ENCODE data around the gene OBP2B.
"Not testable (repeated sequence)": the region's sequence is repeated elsewhere in the genome, so short reads cannot be mapped to it uniquely, and the experiment has no call there.

Gene OBP2B

GRCh38 chr9:133221177-133221809 is 12.2 kb upstream of the OBP2B start:
- no peak for DNase-seq

GRCh38 chr9:133218049-133218975 is 9.3 kb upstream of the OBP2B start:
- DNase-seq, result not testable (repeated sequence)

DNA sequence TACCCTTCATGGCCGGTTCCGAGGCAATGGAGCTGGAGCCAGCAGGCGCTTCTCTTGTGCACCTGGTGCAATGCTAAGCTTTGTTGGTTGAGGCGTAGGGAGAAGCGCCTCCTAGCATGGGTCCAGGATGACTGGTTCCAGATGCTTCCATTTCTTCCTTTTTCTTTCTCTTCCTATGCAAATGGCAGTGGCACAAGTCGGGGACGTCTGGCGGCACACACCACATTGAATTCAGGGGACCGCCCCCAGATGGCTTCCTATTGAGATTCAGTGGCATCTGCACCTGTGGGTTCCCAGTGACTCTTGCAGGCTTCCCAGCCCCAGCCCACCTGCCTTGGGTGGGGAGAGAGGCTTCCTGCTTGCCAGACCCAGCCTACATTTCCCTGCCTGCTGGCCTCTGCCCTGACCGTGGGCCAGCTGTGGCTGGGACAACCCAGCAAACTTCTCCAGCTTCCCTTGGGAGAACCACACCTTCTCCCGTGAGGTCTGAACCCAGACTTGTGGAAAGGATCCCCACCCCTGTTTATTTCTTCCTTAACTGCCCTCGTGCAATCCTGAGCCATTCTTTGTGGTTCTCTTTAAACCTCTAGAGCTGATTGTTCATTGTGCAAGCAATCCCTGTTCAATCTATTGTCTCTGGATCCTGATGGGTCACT is 8.4 kb upstream of the OBP2B start:
- not testable (repeated sequence) for DNase-seq

- DNase-seq, result not testable (repeated sequence)
These were observed 5.2 kb upstream of the OBP2B start for GRCh38 chr9:133214276-133214675.

DNA sequence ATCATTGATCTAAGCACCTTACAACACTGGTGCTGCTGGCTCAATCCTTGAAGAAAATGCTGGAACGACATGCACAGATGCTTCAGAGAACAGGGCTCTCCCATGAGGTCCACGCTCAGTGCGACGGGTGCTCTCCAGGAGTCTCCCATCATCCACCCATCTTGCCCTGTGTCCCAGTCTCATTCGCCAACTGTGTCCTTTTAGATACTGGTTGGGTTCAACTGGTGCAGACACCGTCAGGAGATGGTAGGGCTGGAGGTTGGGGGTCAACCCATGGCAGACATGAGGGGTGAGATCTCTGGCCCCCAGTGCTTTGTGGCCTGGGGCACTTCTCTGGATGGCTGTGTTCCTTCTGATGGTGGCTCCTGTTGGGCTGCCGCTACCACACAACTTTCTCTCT is 1.6 kb upstream of the OBP2B start:
- no peak for DNase-seq

DNA sequence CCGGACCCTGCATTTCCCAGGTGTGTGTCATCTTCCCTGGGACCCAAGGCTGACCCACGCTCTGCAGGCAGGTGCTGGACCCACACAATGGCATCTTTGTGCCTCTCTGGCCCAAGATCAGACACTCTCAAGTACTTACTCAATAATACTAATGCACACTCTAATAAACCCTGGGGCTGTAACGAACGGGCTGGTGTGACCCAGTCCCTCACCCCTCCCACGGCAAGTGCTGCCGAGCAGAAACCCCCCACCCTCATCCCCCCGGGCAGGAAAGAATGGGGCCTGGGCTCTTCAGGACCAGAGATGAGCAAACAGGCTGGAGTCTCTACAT is 1.1 kb upstream of the OBP2B start:
- no peak for DNase-seq

DNA sequence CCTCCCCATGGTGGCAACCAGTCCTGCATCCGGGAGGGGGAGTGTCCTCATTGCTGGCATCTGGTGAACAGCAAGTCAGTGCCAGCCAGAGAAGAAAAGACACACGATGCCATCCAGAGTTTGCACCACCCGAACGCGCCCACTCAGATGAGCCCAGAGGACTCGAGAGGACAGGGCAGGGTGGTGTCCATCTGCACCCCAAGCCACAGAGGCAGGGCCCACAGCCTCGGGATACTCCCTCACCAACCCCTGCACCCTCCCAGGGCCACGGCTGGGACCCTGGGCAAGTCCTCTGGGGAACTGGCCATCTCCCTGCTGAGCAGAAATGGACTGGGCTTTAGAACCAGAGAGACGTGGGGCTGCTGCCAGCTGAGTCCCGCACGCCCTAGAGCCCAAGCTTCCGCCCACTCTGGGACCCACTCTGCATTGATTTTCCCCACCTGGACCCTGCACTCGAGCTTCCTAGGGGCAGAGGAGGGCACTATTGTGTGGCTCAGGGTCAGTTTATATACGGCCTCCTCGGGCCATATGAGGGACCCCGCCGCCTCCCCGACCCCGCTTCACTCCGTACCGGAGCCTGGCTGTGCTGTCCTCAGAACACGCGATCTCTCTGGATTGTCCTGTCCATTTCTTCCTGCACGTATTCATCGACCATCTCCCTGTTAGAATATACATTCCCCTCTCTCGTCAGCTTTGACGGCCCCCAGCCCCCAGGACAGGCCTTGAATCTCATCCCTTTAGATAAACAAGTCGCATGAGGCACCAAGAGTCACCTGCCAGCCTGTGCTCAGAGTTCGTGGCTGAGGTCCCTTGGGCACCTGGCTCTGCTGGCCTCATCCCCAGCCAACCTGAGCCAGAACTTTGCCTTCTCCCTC is 514 bp upstream of the OBP2B start:
- DNase-seq, result not testable (repeated sequence)

GRCh38 chr9:133208171-133208879 is 725 bp downstream of the OBP2B start:
- DNase-seq, result not testable (repeated sequence)

GRCh38 chr9:133207540-133208170 is 1.4 kb downstream of the OBP2B start:
- DNase-seq, result no peak

- DNase-seq, result no peak
These were observed 2.0 kb downstream of the OBP2B start for GRCh38 chr9:133207021-133207531.

DNA sequence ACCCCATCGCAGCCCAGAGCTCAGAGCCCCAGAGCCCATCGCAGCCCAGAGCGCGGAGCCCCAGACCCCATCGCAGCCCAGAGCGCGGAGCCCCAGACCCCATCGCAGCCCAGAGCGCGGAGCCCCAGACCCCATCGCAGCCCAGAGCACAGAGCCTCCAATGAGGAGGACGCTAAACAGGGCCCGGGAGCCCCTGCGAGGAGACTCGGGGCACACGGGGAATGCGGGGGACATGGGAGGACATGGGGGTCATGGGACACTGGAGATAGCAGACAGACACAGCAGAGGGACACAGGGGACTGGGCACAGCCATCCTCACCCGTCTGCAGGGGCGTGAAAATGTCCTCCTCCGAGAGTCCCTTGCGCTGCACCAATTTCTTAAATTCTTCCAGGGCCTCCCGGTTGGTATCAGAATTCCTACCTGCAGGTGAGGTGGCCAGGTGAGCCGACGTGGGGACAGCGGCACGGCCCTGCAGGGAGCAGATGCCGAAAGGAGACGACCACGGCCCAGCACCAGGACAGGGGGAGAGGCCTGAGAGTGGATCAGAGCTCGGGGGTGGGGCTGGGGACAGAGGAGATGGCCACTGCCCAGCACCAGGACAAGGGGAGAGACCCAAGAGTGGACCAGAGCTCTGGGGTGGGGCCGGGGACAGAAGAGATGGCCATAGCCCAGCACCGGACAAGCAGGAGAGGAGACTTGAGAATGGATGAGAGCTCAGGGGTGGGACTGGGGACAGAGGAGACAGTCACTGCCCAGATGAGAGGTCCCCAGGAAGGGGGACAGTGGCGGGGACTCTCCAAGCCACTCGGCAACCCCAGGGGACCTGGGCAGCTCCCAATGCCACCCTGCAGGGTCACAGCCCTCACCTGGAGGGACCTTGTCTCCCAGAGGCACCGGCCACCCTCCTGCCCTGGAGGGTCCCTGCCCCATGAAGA is 2.8 kb downstream of the OBP2B start:
- DNase-seq, result no peak

GRCh38 chr9:133205481-133205887 is 3.6 kb downstream of the OBP2B start:
- not testable (repeated sequence) for DNase-seq

- DNase-seq, result no peak
These were observed 4.1 kb downstream of the OBP2B start for GRCh38 chr9:133204993-133205336.

DNA sequence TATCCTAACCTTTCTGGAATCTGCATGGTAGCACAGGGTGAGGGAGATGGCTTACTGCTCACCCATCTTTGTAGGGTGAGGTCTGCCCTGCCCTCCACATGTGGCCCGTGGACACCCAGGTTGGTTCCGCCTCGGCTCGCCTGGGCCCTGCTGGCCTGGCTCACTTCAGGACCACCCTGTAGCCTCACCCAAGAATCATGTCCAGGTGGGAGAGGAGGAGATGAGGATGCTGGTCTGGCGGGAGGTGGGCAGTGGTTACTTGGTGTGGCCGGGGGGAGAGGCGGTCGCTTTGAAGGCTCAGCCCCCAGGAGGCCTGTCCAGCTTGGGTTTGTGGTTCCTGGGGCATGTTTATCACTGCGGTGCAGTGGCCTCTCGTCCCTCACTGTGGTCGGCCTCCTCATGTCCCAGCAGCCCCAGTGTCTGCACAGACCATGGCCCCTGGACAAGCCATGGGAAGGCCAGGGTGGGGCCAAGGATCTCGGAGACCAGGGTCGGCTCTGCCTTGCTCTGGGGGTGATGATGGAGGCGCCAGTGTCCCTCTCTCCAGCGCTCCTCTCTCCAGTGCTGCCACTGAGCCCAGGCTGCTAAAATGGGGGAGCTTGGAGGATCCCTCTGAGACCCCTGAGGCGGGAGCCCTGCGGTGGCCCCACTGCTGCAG is 4.6 kb downstream of the OBP2B start:
- no peak for DNase-seq

DNA sequence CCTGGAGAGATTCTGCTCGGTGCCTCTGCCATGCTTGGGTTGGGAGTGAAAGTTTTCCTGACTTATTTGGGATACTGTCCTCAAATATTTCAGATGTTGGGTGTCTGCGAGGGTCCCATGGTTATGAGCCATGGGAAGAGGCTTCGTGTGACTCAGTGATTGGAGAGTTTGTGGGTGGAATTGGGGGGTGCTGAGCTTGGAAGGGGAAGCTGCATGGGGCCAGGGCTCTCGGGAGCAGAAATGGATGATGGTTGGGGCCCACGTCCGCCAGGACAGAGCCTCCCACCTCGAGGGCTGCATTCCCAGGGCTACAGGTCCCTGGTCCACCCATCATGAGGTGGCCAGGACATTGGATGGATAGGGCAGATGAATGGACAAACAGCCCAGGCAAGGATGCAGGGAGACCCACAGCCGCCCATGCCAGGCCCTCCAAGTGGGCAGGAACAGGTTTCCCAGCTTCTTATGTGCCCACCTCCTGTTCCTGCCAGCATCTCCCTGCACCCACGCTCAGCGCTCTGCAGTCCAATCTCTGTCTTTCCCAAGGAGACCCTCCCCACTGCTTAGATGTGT is 5.5 kb downstream of the OBP2B start:
- no peak for DNase-seq

DNA sequence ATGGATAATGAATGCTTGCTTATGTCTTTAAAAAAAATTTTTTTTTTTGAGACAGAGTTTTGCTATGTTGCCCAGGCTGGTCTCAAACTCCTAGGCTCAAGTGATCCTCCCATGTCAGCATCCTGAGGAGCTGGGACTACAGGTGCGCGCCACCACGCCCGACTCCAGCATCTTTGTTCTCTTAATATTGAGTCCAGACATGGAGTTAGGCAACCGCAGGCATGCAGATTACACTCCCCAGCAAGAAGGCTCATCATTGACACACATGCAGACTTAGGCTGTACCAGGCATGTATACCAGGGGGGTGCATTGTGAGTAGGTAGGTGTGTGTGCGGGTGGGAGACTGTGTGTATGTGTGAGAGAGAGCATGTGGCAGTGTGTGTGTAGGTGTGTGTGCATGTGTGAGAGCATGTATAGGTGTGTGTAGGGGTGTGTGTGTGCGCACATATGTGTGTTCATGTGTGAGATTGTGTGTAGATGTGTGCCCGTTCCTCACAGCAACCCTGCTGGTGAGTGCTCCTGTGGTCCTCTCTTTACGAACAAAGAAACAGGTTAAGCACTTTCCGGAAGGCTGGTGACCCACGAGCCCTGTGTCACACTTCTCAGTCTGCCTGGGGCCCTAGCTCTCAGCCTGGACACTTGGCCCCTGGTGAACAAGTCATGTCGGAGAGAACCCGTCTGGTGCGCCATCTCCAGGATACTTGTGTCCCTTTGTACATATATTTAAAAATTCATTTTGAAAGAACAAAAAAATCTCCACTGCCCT is 6.2 kb downstream of the OBP2B start:
- no peak for DNase-seq

- no peak for DNase-seq
These were observed 6.9 kb downstream of the OBP2B start for GRCh38 chr9:133202145-133202513.

DNA sequence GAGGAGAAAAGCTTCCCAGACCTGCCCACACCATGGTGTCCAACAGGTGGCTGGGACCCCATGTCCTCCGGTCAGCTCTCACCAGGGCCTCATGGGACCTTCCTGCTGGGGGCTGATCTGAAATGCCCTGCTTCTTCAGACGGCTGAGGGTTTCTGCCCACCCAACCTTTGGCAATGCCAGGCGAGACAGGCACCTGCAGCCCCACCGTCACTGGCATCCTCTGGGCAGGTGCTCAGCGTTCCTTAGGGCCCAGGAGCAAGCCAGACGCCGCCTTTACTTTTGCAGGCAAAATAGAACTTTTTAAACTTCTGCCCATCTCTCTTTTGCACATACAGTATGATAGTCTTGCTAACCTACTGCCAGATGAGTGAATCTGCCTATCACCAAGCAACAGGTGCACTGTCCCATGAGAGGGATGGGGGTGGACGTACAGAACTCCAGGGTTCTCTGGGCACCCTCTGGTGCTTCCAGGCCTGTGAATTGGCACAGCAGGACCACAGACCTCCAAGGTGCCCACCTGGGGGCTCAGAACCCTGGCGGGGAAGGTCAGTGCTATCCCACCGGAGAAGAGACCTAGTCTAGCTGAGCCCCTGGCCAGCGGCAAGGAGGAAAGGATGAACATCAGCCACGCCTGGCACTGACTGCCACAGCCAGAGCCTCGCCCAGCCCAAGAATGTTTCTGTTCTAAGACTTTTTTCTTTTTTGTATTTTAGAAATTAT is 7.5 kb downstream of the OBP2B start:
- DNase-seq, result no peak

Data from DMS153 (cell line).